ENCODE measurements around the gene OR4E1. TPM values are rescaled to one million over a fixed set of nuclear protein-coding genes. Genes with fewer than 3 reads are reported as not detected.
"Not testable (repeated sequence)": the region's sequence is repeated elsewhere in the genome, so short reads cannot be mapped to it uniquely, and the experiment has no call there.

Gene OR4E1
- total RNA-seq, 1 experiment from 2014 or later, result not detected

- in situ Hi-C loops (cut with HindIII; ENCODE audit: low sequenced_read_pairs), result no loop called here
- DNase-seq (ENCODE audit: low spot score), result no peak
Measured at GRCh38 chr14:21656980-21657379, 16.6 kb downstream of the OR4E1 start.

GRCh38 chr14:21654215-21654614 lies 19.4 kb downstream of the OR4E1 start:
- in situ Hi-C loops (cut with HindIII; ENCODE audit: low sequenced_read_pairs), result no loop called here

GRCh38 chr14:21653331-21653885 lies 20.2 kb downstream of the OR4E1 start, which contains the start of gene OR4E2:
TSS of gene OR4E2 (plus strand) at chr14:21653835. CDS start at chr14:21665083, 11,248 bp downstream.
- in situ Hi-C loops (cut with HindIII; ENCODE audit: low sequenced_read_pairs), result no loop called here
- DNase-seq (ENCODE audit: low spot score), result no peak

More at GRCh38 chr14:21654215-21654614, 19.4 kb downstream of the OR4E1 start:
- DNase-seq (ENCODE audit: low spot score), result no peak

GRCh38 chr14:21652209-21652808 lies 21.3 kb downstream of the OR4E1 start:
- DNase-seq (ENCODE audit: low spot score), result peak; percentile 26

GRCh38 chr14:21647380-21647779 lies 26.2 kb downstream of the OR4E1 start:
- in situ Hi-C loops (cut with HindIII; ENCODE audit: low sequenced_read_pairs), result no loop called here
- DNase-seq (ENCODE audit: low spot score), result no peak

More at GRCh38 chr14:21652209-21652808, 21.3 kb downstream of the OR4E1 start:
- in situ Hi-C loops (cut with HindIII; ENCODE audit: low sequenced_read_pairs), result no loop called here

- in situ Hi-C loops (cut with HindIII; ENCODE audit: low sequenced_read_pairs), result no loop called here
- no peak for DNase-seq (ENCODE audit: low spot score)
Measured at GRCh38 chr14:21643407-21643806, 30.2 kb downstream of the OR4E1 start.

GRCh38 chr14:21642683-21643082 lies 30.9 kb downstream of the OR4E1 start:
- in situ Hi-C loops (cut with HindIII; ENCODE audit: low sequenced_read_pairs), result no loop called here
- no peak for DNase-seq (ENCODE audit: low spot score)

GRCh38 chr14:21634840-21635239 lies 38.8 kb downstream of the OR4E1 start, which contains the start of gene OR10G2:
TSS of gene OR10G2 (minus strand) at chr14:21634940. CDS start at chr14:21634842, 98 bp downstream.
- no peak for DNase-seq (ENCODE audit: low spot score)
- in situ Hi-C loops (cut with HindIII; ENCODE audit: low sequenced_read_pairs), result no loop called here

GRCh38 chr14:21631084-21631483 lies 42.5 kb downstream of the OR4E1 start:
- in situ Hi-C loops (cut with HindIII; ENCODE audit: low sequenced_read_pairs), result no loop called here
- DNase-seq (ENCODE audit: low spot score), result no peak

GRCh38 chr14:21630503-21630902 lies 43.1 kb downstream of the OR4E1 start:
- in situ Hi-C loops (cut with HindIII; ENCODE audit: low sequenced_read_pairs); DNase-seq (ENCODE audit: low spot score): not testable (repeated sequence)

GRCh38 chr14:21626491-21627230 lies 47.0 kb downstream of the OR4E1 start:
- in situ Hi-C loops (cut with HindIII; ENCODE audit: low sequenced_read_pairs), result no loop called here
- DNase-seq (ENCODE audit: low spot score), result no peak

Other genes starting within 250 kb of the OR4E1 start
- gene CHD8, start 217.7 kb downstream of the OR4E1 start, total RNA-seq (2014; rRNA removed; shearing (Covaris generic)), result 54.4 and 65.0 TPM in 2 replicates
- gene RAB2B, start 196.9 kb downstream of the OR4E1 start, total RNA-seq (2014; rRNA removed; shearing (Covaris generic)), result 9.0 and 13.4 TPM in 2 replicates
- gene TOX4, start 196.6 kb downstream of the OR4E1 start, total RNA-seq (2014; rRNA removed; shearing (Covaris generic)), result 45.6 and 56.6 TPM in 2 replicates
- gene METTL3, start 162.5 kb downstream of the OR4E1 start, total RNA-seq (2014; rRNA removed; shearing (Covaris generic)), result 75.0 and 77.5 TPM in 2 replicates
- gene SALL2, start 147.5 kb downstream of the OR4E1 start, total RNA-seq (2014; rRNA removed; shearing (Covaris generic)), result 15.0 and 15.3 TPM in 2 replicates
- gene OR10G3, start 93.7 kb downstream of the OR4E1 start, total RNA-seq (2014; rRNA removed; shearing (Covaris generic)), result not detected in 2 replicates
- gene OR10G2, start 38.9 kb downstream of the OR4E1 start, total RNA-seq (2014; rRNA removed; shearing (Covaris generic)), result not detected in 2 replicates
- not detected in 2 replicates for gene OR4E2, start 20.0 kb downstream of the OR4E1 start, total RNA-seq (2014; rRNA removed; shearing (Covaris generic))